Body of pancreas (tissue), 4 donors: ENCODE measurements around the gene IFI16. TPM values are rescaled to one million over a fixed set of nuclear protein-coding genes. Genes with fewer than 3 reads are reported as not detected.
A peak's percentile ranks its signal among the peaks of the same experiment; 100 is the strongest.

Experiments
- ATAC-seq: fragments of 150-250 bp; one replicate; pipeline ENCODE4 v1.9.1; 2016
- DNase-seq, 4 donors: peaks; one replicate each; pipeline ENCODE4 v3.0.0-alpha.2; 2019
- H3K27ac ChIP-seq, 4 donors: fragments of 200-600 bp; sonication (generic); 1 replicate in 3 of 4; 2 replicates in 1 of 4; pipeline versions ENCODE4 v1.5.1 to v1.6.1; 2016 to 2019; ENCODE audit warnings: mild to moderate bottlenecking in 1 of 4, mixed read lengths in 1 of 4, moderate library complexity in 1 of 4
- H3K27me3 ChIP-seq, 2 donors: fragments of 200-600 bp; sonication (generic); one replicate each; pipeline ENCODE4 v1.6.0; 2016; ENCODE audit warnings: mild to moderate bottlenecking in 1 of 2
- H3K36me3 ChIP-seq, 2 donors: fragments of 200-600 bp; sonication (generic); replicated peaks in 1 of 2; 2 replicates each; pipeline ENCODE4 v1.5.1; 2016; ENCODE audit warnings: low read depth in 2 of 2; ENCODE audit not compliant: insufficient read depth in 1 of 2
- H3K4me1 ChIP-seq: fragments of 200-600 bp; sonication (generic); one replicate; pipeline ENCODE4 v1.6.0; 2016
- H3K4me3 ChIP-seq, 2 donors: fragments of 200-600 bp; sonication (generic); 1 replicate in 1 of 2; 2 replicates in 1 of 2; pipeline ENCODE4 v1.5.1; 2016 to 2019
- H3K9me3 ChIP-seq, 3 donors: fragments of 200-600 bp; sonication (generic); 1 replicate in 2 of 3; 2 replicates in 1 of 3; pipeline ENCODE4 v1.5.1; 2016
- POLR2A ChIP-seq, 3 donors: fragments of 450-650 bp; IDR thresholded peaks; one replicate each; pipeline ENCODE4 v1.6.1; 2016; ENCODE audit warnings: antibody characterized with exemption in 3 of 3, mild to moderate bottlenecking in 2 of 3
- WGBS, 2 donors: methylation state at CpG; one replicate each; pipeline ENCODE4 v1.1.5; 2017; 5-methylcytosine and 5-hydroxymethylcytosine counted together
- intact Hi-C: fragments of 100-400 bp; cut with DNase I; formaldehyde crosslinking; loops from one replicate; pipeline ENCODE4 v1.15.1; 2023
- total RNA-seq, 2 donors: library from RNA; depleted of rRNA; stranded (reverse); fragments of >200 nt; gene quantifications; one replicate each; pipeline ENCODE4 v1.1.0, GENCODE V29; 2016
- TF ChIP-seq, protein P1 (sequence below), 7 experiments: fragments of 450-650 bp in 4 of 7; fragments of 200-600 bp in 3 of 7; sonication (generic) in 3 of 7; IDR thresholded peaks; one replicate each; pipeline ENCODE4 v1.5.1; 2016 to 2019; ENCODE audit warnings: antibody characterized with exemption in 7 of 7

Gene IFI16
- total RNA-seq, 2 donors from 2014 or later: 10.9 to 11.2 TPM

DNA sequence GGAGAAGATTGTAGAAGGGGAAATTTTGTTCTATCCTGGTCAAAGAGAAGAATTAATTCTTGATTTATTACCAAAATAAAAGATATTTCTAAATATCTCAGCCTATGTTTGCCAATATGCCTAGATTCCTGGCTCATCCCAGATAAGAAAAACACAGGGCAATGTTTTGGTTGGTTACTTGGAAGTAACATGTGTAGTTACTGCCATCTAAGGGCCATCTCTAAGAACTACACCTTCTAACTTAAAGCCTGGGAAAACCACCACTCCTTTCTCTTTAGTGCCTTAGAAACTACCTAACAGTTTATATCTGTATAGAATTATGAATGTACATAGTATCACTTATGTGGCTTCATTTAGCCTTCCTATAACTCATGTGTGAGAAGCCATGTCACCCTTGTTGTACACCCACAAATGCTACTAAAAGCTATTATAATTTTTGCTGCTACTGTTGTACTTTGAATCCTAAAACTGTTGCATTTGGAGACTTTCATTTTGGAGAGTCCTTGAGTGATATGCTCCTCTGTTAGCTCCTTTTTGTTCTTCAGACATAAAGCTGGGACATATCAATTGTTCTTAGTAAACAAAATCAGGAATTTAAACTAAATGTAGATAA, 62.4 kb downstream of the IFI16 start:
- no peak for DNase-seq
- Histone ChIP-seq H3K27me3 (no peaks in the 10 kb centered on the region), H3K27ac (no peak overlapping the region), H3K4me1 (no peaks in the 10 kb centered on the region), H3K36me3 (no peaks in the 10 kb centered on the region), H3K4me3 (no peak overlapping the region), H3K9me3 (no peaks in the 10 kb centered on the region)
- ATAC-seq: peak; percentile 69
- TF ChIP-seq, protein P1, sequence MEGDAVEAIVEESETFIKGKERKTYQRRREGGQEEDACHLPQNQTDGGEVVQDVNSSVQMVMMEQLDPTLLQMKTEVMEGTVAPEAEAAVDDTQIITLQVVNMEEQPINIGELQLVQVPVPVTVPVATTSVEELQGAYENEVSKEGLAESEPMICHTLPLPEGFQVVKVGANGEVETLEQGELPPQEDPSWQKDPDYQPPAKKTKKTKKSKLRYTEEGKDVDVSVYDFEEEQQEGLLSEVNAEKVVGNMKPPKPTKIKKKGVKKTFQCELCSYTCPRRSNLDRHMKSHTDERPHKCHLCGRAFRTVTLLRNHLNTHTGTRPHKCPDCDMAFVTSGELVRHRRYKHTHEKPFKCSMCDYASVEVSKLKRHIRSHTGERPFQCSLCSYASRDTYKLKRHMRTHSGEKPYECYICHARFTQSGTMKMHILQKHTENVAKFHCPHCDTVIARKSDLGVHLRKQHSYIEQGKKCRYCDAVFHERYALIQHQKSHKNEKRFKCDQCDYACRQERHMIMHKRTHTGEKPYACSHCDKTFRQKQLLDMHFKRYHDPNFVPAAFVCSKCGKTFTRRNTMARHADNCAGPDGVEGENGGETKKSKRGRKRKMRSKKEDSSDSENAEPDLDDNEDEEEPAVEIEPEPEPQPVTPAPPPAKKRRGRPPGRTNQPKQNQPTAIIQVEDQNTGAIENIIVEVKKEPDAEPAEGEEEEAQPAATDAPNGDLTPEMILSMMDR (IDR thresholded peaks at IDR 0.05): peak; percentile 7 to 75 (median 57)
- TF ChIP-seq POLR2A (IDR thresholded peaks at IDR 0.05): no peak
- intact Hi-C loops: no loop called here

DNA sequence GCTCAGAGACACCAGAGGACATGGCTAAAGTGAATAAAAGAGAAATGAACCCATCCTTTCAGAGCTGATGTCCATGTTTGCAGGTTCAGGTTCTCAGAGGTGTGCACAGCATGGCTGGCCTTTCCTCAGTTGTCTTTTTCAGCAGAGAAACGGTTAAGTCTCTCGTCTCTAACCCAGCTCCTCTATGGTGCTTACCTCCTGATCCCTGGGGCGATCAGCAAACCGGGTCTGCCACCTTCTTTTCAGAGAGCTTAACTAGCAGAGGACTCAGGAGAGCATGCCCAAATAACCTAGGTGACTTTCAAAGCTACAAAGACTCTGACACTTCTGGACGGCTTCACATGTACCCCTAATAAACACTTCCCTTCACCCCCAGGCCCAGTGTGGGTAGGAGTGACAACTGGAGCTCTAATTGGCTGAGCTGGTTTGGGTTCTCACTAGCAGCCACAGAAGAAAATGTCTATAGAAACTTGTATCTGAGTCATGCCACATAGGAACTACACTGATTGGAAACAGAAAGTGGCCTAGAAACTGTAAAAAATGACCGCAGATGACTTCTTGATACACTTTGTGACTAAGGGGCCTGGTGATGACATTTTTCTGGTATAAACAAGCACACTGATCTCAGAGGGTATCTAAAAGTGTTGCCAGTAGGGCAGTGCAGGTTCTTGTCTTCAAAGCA, 66.9 kb downstream of the IFI16 start, which contains the start of gene AIM2:
Gene AIM2, minus strand, starts transcription at position 329 of the 682 bp plus-strand sequence. CDS start 3,267 bp downstream, outside the sequence.
- DNase-seq (peak in 1 of 4 donors; percentile 8), ATAC-seq (no peak)
- Histone ChIP-seq H3K4me3 (no peak within 1 kb of the TSS), H3K36me3 (no peaks in the 10 kb centered on the region), H3K4me1 (no peaks in the 10 kb centered on the region), H3K27me3 (no peaks in the 10 kb centered on the region), H3K9me3 (no peaks in the 10 kb centered on the region), H3K27ac (peak within 1 kb of the TSS in 1 of 4 donors; percentile 31)
- WGBS, 2 donors: 51 to 58% methylated on average over 6 of the region's 6 CpGs
- TF ChIP-seq, protein P1 (IDR thresholded peaks at IDR 0.05): no peak
- TF ChIP-seq POLR2A (IDR thresholded peaks at IDR 0.05): no peak
- intact Hi-C loops: no loop called here

DNA sequence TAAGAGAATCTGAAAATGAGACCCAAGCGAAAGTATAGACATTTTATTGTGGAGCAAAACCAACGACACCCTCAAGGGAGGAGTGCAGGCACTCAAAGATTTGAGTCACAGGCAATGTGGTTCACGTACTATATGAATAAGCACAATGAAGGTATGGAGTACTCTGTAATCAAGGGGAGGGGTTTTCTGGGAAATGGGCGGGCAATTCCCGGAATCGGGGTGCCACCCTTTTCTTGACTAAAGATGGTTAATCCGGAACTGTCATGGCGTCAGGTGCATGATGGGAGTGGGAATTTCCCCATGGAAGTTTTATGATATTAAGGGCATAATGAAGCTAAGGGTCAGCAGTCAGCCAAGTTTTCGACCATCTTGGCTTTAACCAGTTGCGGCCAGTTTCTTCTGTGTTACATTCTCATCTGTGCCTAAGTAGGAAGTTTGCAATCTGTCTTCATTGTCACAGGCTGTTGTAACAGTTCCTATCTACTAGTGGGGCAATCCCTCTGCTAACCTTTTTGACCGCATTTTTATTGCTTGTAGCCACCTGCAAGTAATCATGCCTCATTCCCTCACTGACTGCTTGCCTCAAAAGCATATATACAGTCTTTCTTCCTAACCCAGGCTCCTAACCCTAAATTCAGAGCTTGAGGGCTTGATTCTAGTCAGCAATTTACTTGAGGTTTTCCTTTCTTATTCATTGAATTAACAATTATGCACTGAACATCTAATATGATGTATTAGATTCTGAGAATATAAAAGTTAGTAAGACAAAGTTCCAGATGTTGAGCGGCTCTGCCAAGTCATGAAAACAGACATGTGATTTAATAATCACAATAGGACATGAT, 67.6 kb downstream of the IFI16 start:
- ATAC-seq (no peak), DNase-seq (peak in 2 of 4 donors; percentile 13 to 32)
- 68 to 81% methylated on average over 12 of the region's 12 CpGs for WGBS, 2 donors
- Histone ChIP-seq H3K27me3 (no peaks in the 10 kb centered on the region), H3K9me3 (no peaks in the 10 kb centered on the region), H3K4me3 (no peak overlapping the region), H3K4me1 (no peaks in the 10 kb centered on the region), H3K27ac (peak overlapping the region in 1 of 4 donors; percentile 31), H3K36me3 (no peaks in the 10 kb centered on the region)
- no peak for TF ChIP-seq POLR2A (IDR thresholded peaks at IDR 0.05)
- TF ChIP-seq, protein P1 (IDR thresholded peaks at IDR 0.05): no peak
- intact Hi-C loops: no loop called here

DNA sequence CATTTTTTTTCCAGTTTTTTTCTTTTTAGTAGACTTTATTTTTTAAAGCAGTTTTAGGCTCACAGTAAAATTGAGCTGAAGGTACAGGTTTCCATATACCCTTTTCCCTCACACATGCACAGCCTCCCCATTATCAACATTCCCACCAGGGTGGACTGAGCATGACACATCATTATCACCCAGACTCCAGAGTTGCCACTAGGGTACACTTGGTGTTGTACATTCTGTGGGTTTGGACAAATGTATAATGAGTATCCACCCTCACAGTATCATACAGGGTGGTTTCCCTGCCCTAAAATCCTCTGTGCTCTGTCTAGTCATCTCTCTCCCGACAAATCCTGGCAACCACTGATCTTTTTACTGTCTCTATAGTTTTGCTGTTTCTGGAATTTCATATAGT, 69.8 kb downstream of the IFI16 start:
- ATAC-seq (no peak), DNase-seq (no peak)
- intact Hi-C loops: no loop called here
- 65 to 82% methylated on average over 1 of the region's 1 CpG for WGBS, 2 donors
- Histone ChIP-seq H3K27me3 (no peaks in the 10 kb centered on the region), H3K4me1 (no peaks in the 10 kb centered on the region), H3K4me3 (no peak overlapping the region), H3K9me3 (no peaks in the 10 kb centered on the region), H3K36me3 (no peaks in the 10 kb centered on the region), H3K27ac (no peak overlapping the region)
- TF ChIP-seq, protein P1 (IDR thresholded peaks at IDR 0.05): no peak
- TF ChIP-seq POLR2A (IDR thresholded peaks at IDR 0.05): no peak
